HG02840 (cell line): ENCODE results near the gene RNF11.
A peak's percentile ranks its signal among the peaks of the same experiment; 100 is the strongest.

Experiments used
- ATAC-seq: cut with Tn5 transposase; IDR thresholded peaks from one replicate; pipeline ENCODE4 v1.9.1; 2021; ENCODE audit warnings: mild to moderate bottlenecking, moderate library complexity, moderate number of reproducible peaks; ENCODE audit not compliant: unreplicated experiment, low FRiP score

RNF11 gene

DNA sequence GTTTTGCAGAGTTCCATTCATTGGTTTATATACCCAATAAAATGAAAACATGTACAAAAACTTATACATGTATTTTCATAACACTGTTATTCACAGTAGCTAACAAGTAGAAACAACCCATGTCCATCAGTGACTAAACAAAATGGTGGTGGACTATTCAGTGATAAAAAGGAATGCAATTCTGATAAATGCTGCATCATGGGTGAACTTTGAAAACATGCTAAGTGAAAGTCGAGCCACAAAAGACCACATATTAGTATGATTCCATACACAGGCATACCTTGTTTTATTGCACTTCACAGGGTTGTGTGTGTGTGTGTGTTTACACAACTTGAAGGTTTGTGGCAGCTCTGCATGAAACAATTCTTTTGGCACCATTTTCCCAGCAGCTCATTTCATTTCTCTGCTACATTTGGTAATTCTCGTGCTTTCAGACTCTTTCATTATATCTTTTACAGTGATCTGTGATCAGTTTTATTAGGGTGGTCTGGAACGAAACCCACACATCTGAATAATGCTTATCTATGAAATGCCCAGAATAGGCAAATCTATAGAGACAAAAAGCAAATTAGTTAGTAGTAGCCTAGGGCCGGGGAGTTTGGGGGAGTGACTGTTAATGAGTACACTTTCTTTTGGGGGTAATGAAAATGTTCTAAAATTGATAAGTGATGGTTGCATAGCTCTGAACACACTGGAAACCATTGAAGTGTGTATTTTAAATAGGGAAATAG, 27.2 kb downstream of the RNF11 start:
- ATAC-seq = no peak

GRCh38 chr1:51264451-51264850, 28.4 kb downstream of the RNF11 start:
- ATAC-seq = no peak

- ATAC-seq = no peak
Observed at GRCh38 chr1:51265618-51266017, 29.5 kb downstream of the RNF11 start.

- no peak for ATAC-seq
Observed at GRCh38 chr1:51266181-51266580, 30.1 kb downstream of the RNF11 start.

DNA sequence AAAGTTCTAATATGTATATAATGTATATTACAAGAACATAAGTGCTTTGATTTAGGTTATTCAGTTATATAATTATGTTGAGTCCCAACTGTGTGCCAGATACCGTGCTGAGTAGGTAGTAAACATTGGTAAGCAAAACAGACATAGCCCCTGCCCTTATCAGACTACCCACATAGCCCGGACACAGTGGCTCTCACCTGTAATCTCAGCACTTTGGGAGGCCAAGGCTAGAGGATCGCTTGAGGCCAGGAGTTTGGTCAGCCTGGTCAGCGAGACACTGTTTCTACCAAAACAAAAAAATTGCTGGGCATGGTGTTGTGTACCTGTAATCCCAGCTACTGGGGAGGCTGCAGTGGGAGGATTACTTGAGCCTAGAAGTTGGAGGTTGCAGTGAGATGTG, 30.7 kb downstream of the RNF11 start:
- ATAC-seq = no peak

- no peak for ATAC-seq
Observed at GRCh38 chr1:51268634-51269033, 32.6 kb downstream of the RNF11 start.

- no peak for ATAC-seq
Observed at GRCh38 chr1:51270751-51271150, 34.7 kb downstream of the RNF11 start.

GRCh38 chr1:51272916-51273315, 36.8 kb downstream of the RNF11 start:
- no peak for ATAC-seq

DNA sequence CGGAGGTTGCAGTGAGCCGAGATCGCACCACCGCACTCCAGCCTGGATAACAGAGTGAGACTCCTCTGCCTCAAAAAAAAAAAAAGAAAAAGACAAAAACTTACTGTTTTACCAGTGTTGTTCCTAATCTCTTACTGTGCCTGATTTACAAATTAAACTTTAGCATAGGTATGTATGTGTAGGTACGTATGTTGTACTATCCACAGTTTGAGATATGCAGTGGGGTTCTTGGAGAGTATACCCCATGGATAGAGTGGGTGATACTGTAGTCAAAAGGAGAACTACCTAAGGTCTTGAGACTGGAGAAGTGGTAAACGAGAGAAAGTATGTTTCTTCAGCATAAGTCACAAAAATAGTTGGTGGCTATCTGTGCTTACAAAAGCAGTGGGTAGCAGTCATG, 38.6 kb downstream of the RNF11 start:
- ATAC-seq = no peak

GRCh38 chr1:51276286-51276685, 40.2 kb downstream of the RNF11 start:
- no peak for ATAC-seq

DNA sequence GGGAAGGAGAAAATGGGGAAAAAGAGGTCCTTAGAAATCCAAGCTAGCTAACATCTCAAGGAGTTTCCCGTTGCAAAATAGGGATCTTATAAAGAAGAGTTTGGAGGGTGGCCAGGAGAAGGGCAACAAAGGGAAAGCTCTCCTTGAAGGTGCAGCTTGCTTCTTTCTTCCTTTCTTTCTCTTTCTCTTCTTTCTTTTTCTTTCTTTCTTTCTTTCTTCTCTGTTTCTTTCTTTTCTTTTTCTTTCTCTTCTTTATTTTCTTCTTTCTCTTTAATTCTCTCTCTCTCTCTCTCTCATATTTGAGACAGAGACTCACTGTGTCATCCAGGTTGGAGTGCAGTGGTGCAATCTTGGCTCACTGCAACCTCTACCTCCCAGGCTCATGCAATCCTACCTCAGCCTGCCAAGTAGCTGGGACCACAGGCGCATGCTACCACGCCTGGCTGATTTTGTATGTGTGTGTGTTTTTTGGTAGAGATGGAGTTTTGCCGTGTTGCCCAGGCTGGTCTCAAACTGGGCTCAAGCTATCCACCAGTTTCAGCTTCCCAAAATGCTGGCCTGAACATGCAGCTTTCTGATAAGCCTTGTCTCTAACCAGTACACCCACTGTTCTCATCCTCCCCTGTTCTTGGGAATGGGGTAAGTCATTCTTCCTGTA, 44.4 kb downstream of the RNF11 start:
- no peak for ATAC-seq

- no peak for ATAC-seq
Observed at GRCh38 chr1:51281807-51282206, 45.7 kb downstream of the RNF11 start.

DNA sequence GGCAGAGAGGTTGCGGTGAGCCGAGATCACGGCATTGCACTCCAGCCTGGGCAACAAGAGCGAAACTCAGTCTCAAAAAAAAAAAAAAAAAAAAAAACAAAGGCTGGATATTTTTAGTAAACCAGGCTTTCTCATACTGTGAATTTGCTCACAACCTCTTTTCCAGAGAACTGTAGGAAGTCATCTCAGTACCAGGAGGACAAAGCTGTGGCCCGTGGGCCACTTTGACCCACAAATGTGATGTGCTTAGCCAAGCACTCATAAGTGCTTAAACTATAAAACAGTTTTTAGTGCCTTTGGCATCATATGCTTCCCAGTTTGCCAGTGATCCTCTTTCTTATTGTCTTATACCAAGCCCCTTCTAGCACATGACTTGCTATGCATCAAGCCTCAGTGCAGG, 46.5 kb downstream of the RNF11 start:
- ATAC-seq = no peak

- no peak for ATAC-seq
Observed at GRCh38 chr1:51283979-51284378, 47.9 kb downstream of the RNF11 start.

DNA sequence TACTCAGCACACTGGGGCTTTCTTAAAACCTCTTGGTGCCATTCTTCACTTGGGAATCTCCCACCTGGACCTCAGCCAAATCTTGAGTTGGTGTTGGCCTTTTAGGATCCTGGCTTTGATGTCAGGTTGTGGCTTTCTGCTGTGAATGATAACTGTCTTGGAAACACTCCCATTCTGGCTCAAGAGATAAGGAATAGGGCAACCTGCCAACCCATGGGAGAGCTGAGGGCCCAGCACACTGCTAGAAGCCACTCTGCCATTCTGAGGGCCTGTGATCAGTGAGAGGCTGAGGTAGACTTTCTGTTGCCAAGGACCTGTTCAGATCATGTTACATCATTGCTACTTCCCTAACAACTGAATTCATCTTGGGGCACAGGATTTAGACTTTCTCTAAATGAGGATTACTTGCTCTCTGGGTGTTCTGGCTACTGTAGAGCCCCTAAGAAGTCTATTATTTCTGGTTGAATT, 48.4 kb downstream of the RNF11 start:
- ATAC-seq = peak; percentile 11

DNA sequence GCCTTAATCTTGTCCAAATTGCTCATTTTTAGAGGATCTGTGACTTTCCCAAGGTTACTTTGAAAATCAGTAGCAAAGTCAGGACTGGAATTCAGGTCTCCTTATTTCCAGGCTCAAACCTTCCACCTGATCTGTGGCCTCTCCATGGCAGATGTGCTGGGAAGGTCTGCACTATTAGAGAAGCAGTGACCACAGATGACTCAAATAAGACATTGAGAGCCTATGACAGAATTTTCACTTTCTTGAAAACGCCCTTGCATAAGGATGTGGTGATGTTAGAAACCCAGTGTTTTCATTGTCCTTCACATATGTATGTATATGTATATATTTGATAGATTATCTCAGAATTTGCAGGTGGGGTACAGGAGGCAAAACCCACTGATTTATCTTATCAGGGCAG, 49.0 kb downstream of the RNF11 start:
- ATAC-seq = peak; percentile 88

DNA sequence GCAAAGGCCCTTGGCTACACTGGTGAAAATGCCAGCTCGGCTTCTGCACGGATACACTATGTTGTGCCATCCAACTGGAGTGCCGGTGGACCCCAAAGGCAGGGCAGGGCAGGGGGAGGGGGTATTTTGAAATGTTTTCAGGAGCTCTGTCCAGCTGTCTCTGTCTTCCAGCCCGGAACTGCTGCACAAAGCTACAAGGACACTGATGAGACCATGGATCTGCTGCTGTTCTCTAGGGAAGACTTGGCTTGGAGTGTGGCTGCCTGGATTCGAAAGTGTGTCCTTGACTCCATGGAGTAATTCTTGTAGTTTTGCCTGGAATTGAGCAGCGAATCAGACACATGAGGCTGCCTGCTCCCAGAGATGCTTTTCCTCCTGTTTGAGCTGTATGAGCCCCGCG, 51.9 kb downstream of the RNF11 start:
- ATAC-seq = no peak

- no peak for ATAC-seq
Observed at GRCh38 chr1:51288578-51288977, 52.5 kb downstream of the RNF11 start.

DNA sequence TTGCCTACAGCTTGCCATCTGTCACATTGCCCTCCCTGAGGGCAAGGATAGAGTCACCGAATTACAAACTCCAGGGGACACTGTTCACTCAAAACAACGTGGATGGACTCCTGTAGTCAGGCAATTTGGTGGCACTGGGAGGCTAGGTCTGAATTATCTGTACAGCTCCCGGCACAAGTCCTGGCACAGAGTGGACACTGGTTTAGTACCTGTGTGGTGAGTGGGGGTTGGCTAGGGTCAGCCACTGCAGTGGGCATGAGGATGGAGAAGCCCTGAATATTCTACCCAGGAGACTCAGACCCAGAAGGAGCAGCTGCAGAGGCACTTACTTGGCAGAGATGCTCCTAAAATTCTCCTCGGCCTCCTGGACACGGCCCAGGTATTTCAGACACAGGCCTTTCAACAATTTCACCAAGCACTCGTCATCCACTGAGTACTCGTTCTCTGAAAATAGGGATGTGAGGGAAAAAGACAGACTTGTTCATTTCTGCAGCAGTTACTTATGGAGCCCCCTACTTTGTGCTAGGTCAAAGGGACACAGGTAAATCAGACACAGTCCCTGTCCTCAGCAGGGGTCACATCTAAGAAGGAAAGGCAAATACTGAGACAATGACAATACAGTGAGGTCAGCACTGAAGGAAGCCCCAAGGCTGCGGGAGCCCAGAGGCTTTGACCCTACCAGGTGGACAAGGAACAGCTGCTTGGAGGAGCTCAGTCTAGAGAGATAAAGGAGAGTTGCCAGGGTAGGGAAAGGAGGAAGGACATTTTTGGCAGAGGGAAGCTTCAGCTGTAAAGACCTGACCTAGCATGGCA, 53.8 kb downstream of the RNF11 start:
- ATAC-seq = no peak

GRCh38 chr1:51290489-51290847, 54.4 kb downstream of the RNF11 start:
- ATAC-seq = no peak

GRCh38 chr1:51293898-51294515, 57.9 kb downstream of the RNF11 start:
- ATAC-seq = no peak
